K562 (cell line): ENCODE results near the gene RBM12. TPM values are rescaled to one million over a fixed set of nuclear protein-coding genes. Genes with fewer than 3 reads are reported as not detected.
A peak's percentile ranks its signal among the peaks of the same experiment; 100 is the strongest.

Experiments used
- ATAC-seq: fragments of 200-7000 bp; cut with Tn5 transposase; 3 replicates; pipeline ENCODE4 v1.9.1; 2020; ENCODE audit warnings: moderate library complexity
- BruUV-seq: library from RNA; stranded (reverse); fragments of 400-500 nt; replicated peaks from 2 replicates; lab custom pipeline; 2021; lab: Mats Ljungman, UMichigan
- CTCF ChIA-PET: fragments of 300-600 bp; formaldehyde crosslinking; extraction: SDS; loops from one replicate; lab custom pipeline; 2021; ENCODE audit warnings: low intra/inter-chr PET ratio; lab: Yijun Ruan, JAX
- POLR2A ChIA-PET: fragments of 300-600, 350-650 bp; sonication (Branson Sonifier 250); formaldehyde crosslinking; extraction: SDS; loops from one replicate; lab custom pipeline; 2021; ENCODE audit warnings: antibody characterized with exemption, inconsistent platforms; lab: Yijun Ruan, JAX
- DNase-seq, 4 experiments: peaks; one replicate each; pipeline versions ENCODE4 v3.0.0 to v3.0.0-alpha.2; 2011 to 2018; ENCODE audit warnings: low spot score in 3 of 4, mixed read lengths in 3 of 4; ENCODE audit errors: extremely low read depth in 1 of 4
- FAIRE-seq: peaks from 2 replicates; lab custom pipeline; 2011; peaks lifted over from hg19 to GRCh38; lab: Jason Lieb, UNC
- H2AFZ ChIP-seq: 2 replicates; pipeline ENCODE4 v1.6.0; 2011; ENCODE audit warnings: low read depth, low read length, control low read depth, inconsistent platforms
- H3K27ac ChIP-seq: fragments of 200-600 bp; 3 replicates; pipeline ENCODE4 v1.8.0; 2011; ENCODE audit warnings: low read depth, mild to moderate bottlenecking, control low read depth, inconsistent platforms, low read length, moderate library complexity, mixed read lengths; ENCODE audit errors: extremely low read depth
- H3K27me3 ChIP-seq, 2 experiments: fragments of 300-600 bp in 1 of 2; 2 replicates in 1 of 2; 3 replicates in 1 of 2; pipeline versions ENCODE4 v1.6.0 to v1.8.0; 2011; ENCODE audit warnings: inconsistent platforms in 2 of 2, low read length in 2 of 2, mild to moderate bottlenecking in 1 of 2, mixed read lengths in 1 of 2, moderate library complexity in 1 of 2; ENCODE audit not compliant: control insufficient read depth in 2 of 2, insufficient read depth in 2 of 2
- H3K36me3 ChIP-seq: fragments of 300-600 bp; 3 replicates; pipeline ENCODE4 v1.8.0; 2011; ENCODE audit warnings: mild to moderate bottlenecking, low read length, inconsistent platforms; ENCODE audit not compliant: control insufficient read depth, insufficient read depth
- H3K4me1 ChIP-seq, 2 experiments: fragments of 200-600 bp in 1 of 2; replicated peaks in 1 of 2; 2 replicates in 1 of 2; 3 replicates in 1 of 2; pipeline versions ENCODE4 v1.5.1 to v1.8.0; 2011; ENCODE audit warnings: inconsistent platforms in 2 of 2, low read length in 2 of 2, mild to moderate bottlenecking in 1 of 2, mixed read lengths in 1 of 2, moderate library complexity in 1 of 2; ENCODE audit not compliant: control insufficient read depth in 2 of 2, insufficient read depth in 2 of 2
- H3K4me2 ChIP-seq: 2 replicates; pipeline ENCODE4 v1.6.1; 2011; ENCODE audit warnings: low read length, control low read depth, inconsistent platforms, mixed read lengths; ENCODE audit not compliant: insufficient read depth
- H3K4me3 ChIP-seq: fragments of 200-600 bp; sonication (generic), shearing (Covaris generic); 2 replicates; pipeline ENCODE4 v1.5.1; 2016; ENCODE audit warnings: control low read depth, inconsistent platforms
- H3K79me2 ChIP-seq: fragments of 200-600 bp; 3 replicates; pipeline ENCODE4 v1.8.0; 2011; ENCODE audit warnings: low read length, inconsistent platforms; ENCODE audit not compliant: control insufficient read depth, insufficient read depth
- H3K9ac ChIP-seq, 2 experiments: 2 replicates each; pipeline versions ENCODE4 v1.6.0 to v1.6.1; 2011; ENCODE audit warnings: low read depth in 2 of 2, low read length in 2 of 2, control low read depth in 1 of 2, inconsistent platforms in 1 of 2, mild to moderate bottlenecking in 1 of 2, mixed read lengths in 1 of 2; ENCODE audit not compliant: insufficient read depth in 1 of 2
- H3K9me1 ChIP-seq: one replicate; pipeline ENCODE4 v1.6.0; 2011; ENCODE audit warnings: inconsistent platforms, mild to moderate bottlenecking, low read length, moderate library complexity; ENCODE audit not compliant: control insufficient read depth, insufficient read depth
- H3K9me3 ChIP-seq: replicated peaks from 2 replicates; pipeline ENCODE4 v1.5.1; 2011; ENCODE audit warnings: low read depth, low read length, inconsistent platforms; ENCODE audit not compliant: control insufficient read depth, insufficient read depth
- H4K20me1 ChIP-seq: replicated peaks from 2 replicates; pipeline ENCODE4 v1.6.1; 2011; ENCODE audit warnings: low read length, inconsistent platforms, mixed read lengths; ENCODE audit not compliant: control insufficient read depth, insufficient read depth
- ASH1L ChIP-seq: fragments of 450-650 bp; IDR thresholded peaks from 2 replicates; pipeline ENCODE4 v1.6.1; 2018; ENCODE audit warnings: borderline replicate concordance, mild to moderate bottlenecking, low read depth; ENCODE audit not compliant: partially characterized antibody
- CREBBP ChIP-seq: IDR thresholded peaks from one replicate; pipeline ENCODE4 v1.6.1; 2012; ENCODE audit warnings: low read depth, mild to moderate bottlenecking, control low read depth, inconsistent platforms, low read length
- E2F4 ChIP-seq: sonication (generic); formaldehyde crosslinking; IDR thresholded peaks from 2 replicates; pipeline ENCODE4 v1.8.0; 2022; ENCODE audit warnings: mild to moderate bottlenecking, low read depth, missing genetic modification reagents
- GTF2F1 ChIP-seq: IDR thresholded peaks from 2 replicates; pipeline ENCODE4 v1.6.1; 2011; ENCODE audit warnings: low read depth, low read length, improper control_type of control experiment
- HES1 ChIP-seq: fragments of 450-650 bp; IDR thresholded peaks from 2 replicates; pipeline ENCODE4 v1.6.1; 2016; ENCODE audit warnings: low read depth, mild to moderate bottlenecking, moderate library complexity
- KLF13 ChIP-seq: fragments of 450-650 bp; IDR thresholded peaks from 2 replicates; pipeline ENCODE4 v1.6.1; 2016; ENCODE audit warnings: missing genetic modification characterization, low read depth, mild to moderate bottlenecking, missing compliant biosample characterization, moderate library complexity, borderline replicate concordance
- MXI1 ChIP-seq: IDR thresholded peaks from 2 replicates; pipeline ENCODE4 v1.6.1; 2011; ENCODE audit warnings: low read depth, mild to moderate bottlenecking, improper control_type of control experiment, low read length
- PHB2 ChIP-seq: fragments of 450-650 bp; IDR thresholded peaks from 2 replicates; pipeline ENCODE4 v1.6.1; 2017; ENCODE audit warnings: low read depth
- PYGO2 ChIP-seq: fragments of 450-650 bp; IDR thresholded peaks from 2 replicates; pipeline ENCODE4 v1.6.1; 2016; ENCODE audit warnings: mild to moderate bottlenecking, missing genetic modification characterization, moderate library complexity, missing compliant biosample characterization
- RBM17 ChIP-seq: fragments of 200-400 bp; formaldehyde crosslinking; IDR thresholded peaks from 2 replicates; pipeline ENCODE4 v1.6.1; 2017; ENCODE audit warnings: low read depth, mild to moderate bottlenecking, low read length, borderline replicate concordance
- RNF2 ChIP-seq: sonication (generic); IDR thresholded peaks from 2 replicates; pipeline ENCODE4 v1.6.1; 2016
- ZNF277 ChIP-seq: fragments of 250-450 bp; sonication (Bioruptor Pico); IDR thresholded peaks from 2 replicates; pipeline ENCODE4 v1.8.0; 2022; ENCODE audit warnings: inconsistent platforms, mild to moderate bottlenecking, moderate library complexity, borderline replicate concordance
- ZNF431 ChIP-seq: sonication (generic); formaldehyde crosslinking; IDR thresholded peaks from 2 replicates; pipeline ENCODE4 v1.8.0; 2022; ENCODE audit warnings: mild to moderate bottlenecking, missing genetic modification reagents
- ZNF586 ChIP-seq: fragments of 450-650 bp; formaldehyde crosslinking; conservative IDR thresholded peaks from 2 replicates; pipeline ENCODE4 v1.4.0; 2020; ENCODE audit warnings: mild to moderate bottlenecking, moderate library complexity
- ZNF695 ChIP-seq: fragments of 450-650 bp; formaldehyde crosslinking; IDR thresholded peaks from 2 replicates; pipeline ENCODE4 v1.4.0; 2020; ENCODE audit warnings: mild to moderate bottlenecking, moderate library complexity
- WGBS: fragments of 100-300 bp; shearing (Covaris generic); methylation state at CpG from one replicate; pipeline ENCODE4 v1.1.6; 2016; ENCODE audit warnings: low coverage, mixed read lengths; ENCODE audit not compliant: insufficient coverage; ENCODE audit errors: missing lambda C conversion rate; 5-methylcytosine and 5-hydroxymethylcytosine counted together
- in situ Hi-C: fragments of 300-500 bp; cut with MboI; formaldehyde crosslinking; loops from 4 replicates; pipeline ENCODE4 v1.15.0; 2018; ENCODE audit warnings: inconsistent platforms, mixed read lengths
- intact Hi-C: fragments of 100-400 bp; cut with micrococcal nuclease; formaldehyde crosslinking; loops from 2 replicates; pipeline ENCODE4 v1.14.2; 2022
- polyA plus RNA-seq, 8 experiments: library from polyadenylated mRNA; depleted of rRNA in 4 of 8; stranded (reverse) in 5 of 8; unstranded in 3 of 8; fragments of >200 nt; fragmentation: Nextera tagmentation in 2 of 8; fragmentation: Illumina TruSeq in 1 of 8; extraction: Ambion mirVana in 2 of 8; extraction: Trizol in 1 of 8; gene quantifications; 2 replicates each; pipeline versions ENCODE4 v1.2.1 to v1.2.3, GENCODE V29; 2011 to 2014; ENCODE audit warnings: inconsistent platforms in 1 of 8, missing spikeins in 1 of 8
- total RNA-seq, 7 experiments: library from RNA; depleted of rRNA in 6 of 7; stranded (reverse); fragments of >200 nt in 6 of 7; fragmentation: Illumina TruSeq in 2 of 7; extraction: Trizol in 2 of 7; gene quantifications; 2 replicates each; pipeline versions ENCODE4 v1.2.1 to v1.2.3, GENCODE V29; 2011 to 2021; ENCODE audit warnings: low replicate concordance in 1 of 7

RBM12 gene
- total and polyA plus RNA-seq, 9 of the 15 experiments (the other 6 are each of a cell fraction or from before 2014, with no cell fraction given): 5.0 to 162 (median 73.3) TPM

- TF ChIP-seq E2F4 (CRISPR knock-in tag) (no peak), ASH1L (no peak)
- TF ChIP-seq, all 486 proteins: peak for 114
Observed at GRCh38 chr20:35616465-35617396, 48.0 kb downstream of the RBM12 start (continued).

- 2% methylated on average over 61 of the region's 68 CpGs for WGBS
- Histone ChIP-seq H3K4me2 (peak within 1 kb of the TSS; percentile 75), H3K9me3 (no peaks in the 10 kb centered on the region), H4K20me1 (no peaks in the 10 kb centered on the region), H3K4me3 (peak within 1 kb of the TSS; percentile 49), H3K79me2 (0 out of 3 replicates have a peak, but pooled peaks cover 4% of the 10 kb centered on the region), H3K9me1 (no peaks in the 10 kb centered on the region), H3K9ac (peak within 1 kb of the TSS; percentile 60 to 97), H2AFZ (peak within 1 kb of the TSS; percentile 96), H3K4me1 (peaks cover 14 to 45% of the 10 kb centered on the region in 2 experiments; a peak in 4 of 5 replicates), H3K36me3 (no peaks in the 10 kb centered on the region), H3K27ac (peak within 1 kb of the TSS; percentile 94), H3K27me3 (no peaks in the 10 kb centered on the region)
- in situ Hi-C loops: no loop called here
- intact Hi-C loops: loop anchor here (2.0 to 10.0 kb wide), 3 partner anchors 46 to 151 kb away; partner anchors contain the start of genes CPNE1, NFS1, RBM12 and ROMO1
- DNase-seq: peak; percentile 83 to 100 (median 100)
- CTCF ChIA-PET: no interaction called here
- POLR2A ChIA-PET: interaction anchor here (0.6 to 2.2 kb wide), 16 partner anchors 9 to 729 kb away, joined by 3 to 9 read pairs (median 4); partner anchors contain the start of gene RBM39
- FAIRE-seq: no peak
- TSS peak; percentile 85 for BruUV-seq
- peak; percentile 92 for ATAC-seq
- TF ChIP-seq ZNF431 (CRISPR knock-in tag) (peak; percentile 47; the same call in 1 of the 2 replicates), GTF2F1 (no peak), RNF2 (peak; percentile 35; the same call in 1 of the 2 replicates), CREBBP (no peak), MXI1 (no peak), PYGO2 (tag) (no peak), ZNF695 (0 out of 2 replicates have a peak, but pooled peaks have one; percentile 23), PHB2 (no peak), HES1 (no peak), ZNF277 (CRISPR knock-in tag) (no peak), ZNF586 (CRISPR knock-in tag) (no peak), KLF13 (tag) (peak; percentile 22; the same call in 1 of the 2 replicates), RBM17 (no peak)
Observed at GRCh38 chr20:35615667-35616464, 48.8 kb downstream of the RBM12 start, which contains the start of gene SPAG4. TSS of gene SPAG4 (plus strand) at chr20:35615829. CDS start at chr20:35616004, 175 bp downstream.
